Uterus (tissue), 4 donors: ENCODE data around the gene VCAM1. TPM values are rescaled to one million over a fixed set of nuclear protein-coding genes. Genes with fewer than 3 reads are reported as not detected.

Experiments used
- DNase-seq, 2 donors: peaks; one replicate each; pipeline ENCODE4 v3.0.0-alpha.2; 2019 to 2020
- H3K27ac ChIP-seq, 2 donors: fragments of 200-600 bp; sonication (generic); 1 replicate in 1 of 2; 2 replicates in 1 of 2; pipeline ENCODE4 v1.5.1; 2016 to 2018
- H3K27me3 ChIP-seq, 2 donors: fragments of 200-600 bp; sonication (generic); one replicate each; pipeline ENCODE4 v1.5.1; 2018 to 2019; ENCODE audit warnings: control low read depth in 1 of 2
- H3K36me3 ChIP-seq, 2 donors: fragments of 200-600 bp; sonication (generic); one replicate each; pipeline ENCODE4 v1.5.1; 2019; ENCODE audit warnings: control low read depth in 1 of 2
- H3K4me1 ChIP-seq, 2 donors: fragments of 200-600 bp; sonication (generic); one replicate each; pipeline ENCODE4 v1.5.1; 2018 to 2019; ENCODE audit warnings: control low read depth in 1 of 2
- H3K4me3 ChIP-seq, 2 donors: fragments of 200-600 bp; sonication (generic); 1 replicate in 1 of 2; 2 replicates in 1 of 2; pipeline ENCODE4 v1.5.1; 2018 to 2019; ENCODE audit warnings: mild to moderate bottlenecking in 1 of 2
- H3K9me3 ChIP-seq, 2 donors: fragments of 200-600 bp; sonication (generic); one replicate each; pipeline ENCODE4 v1.5.1; 2019; ENCODE audit warnings: control low read depth in 1 of 2
- POLR2A ChIP-seq, 2 donors: fragments of 450-650 bp; IDR thresholded peaks; one replicate each; pipeline ENCODE4 v1.6.1; 2016; ENCODE audit warnings: antibody characterized with exemption in 2 of 2, mild to moderate bottlenecking in 1 of 2, moderate library complexity in 1 of 2
- intact Hi-C: fragments of 100-400 bp; cut with DNase I; formaldehyde crosslinking; loops from one replicate; pipeline ENCODE4 v1.15.1; 2023; ENCODE audit warnings: low total_unique reads
- total RNA-seq, 4 donors: library from RNA; depleted of rRNA in 3 of 4; stranded (reverse); fragments of >200 nt in 3 of 4; gene quantifications; one replicate each; pipeline versions ENCODE4 v1.1.0 to v1.2.4, GENCODE V29; 2014 to 2023
- TF ChIP-seq, protein P1 (sequence below), 4 experiments: fragments of 200-600 bp in 2 of 4; fragments of 450-650 bp in 2 of 4; sonication (generic) in 2 of 4; IDR thresholded peaks; one replicate each; pipeline ENCODE4 v1.5.1; 2016 to 2019; ENCODE audit warnings: antibody characterized with exemption in 4 of 4, mild to moderate bottlenecking in 2 of 4, moderate library complexity in 1 of 4
- donor health status: DM: yes; HTN: yes; CAD: no.

VCAM1 gene, protein sequence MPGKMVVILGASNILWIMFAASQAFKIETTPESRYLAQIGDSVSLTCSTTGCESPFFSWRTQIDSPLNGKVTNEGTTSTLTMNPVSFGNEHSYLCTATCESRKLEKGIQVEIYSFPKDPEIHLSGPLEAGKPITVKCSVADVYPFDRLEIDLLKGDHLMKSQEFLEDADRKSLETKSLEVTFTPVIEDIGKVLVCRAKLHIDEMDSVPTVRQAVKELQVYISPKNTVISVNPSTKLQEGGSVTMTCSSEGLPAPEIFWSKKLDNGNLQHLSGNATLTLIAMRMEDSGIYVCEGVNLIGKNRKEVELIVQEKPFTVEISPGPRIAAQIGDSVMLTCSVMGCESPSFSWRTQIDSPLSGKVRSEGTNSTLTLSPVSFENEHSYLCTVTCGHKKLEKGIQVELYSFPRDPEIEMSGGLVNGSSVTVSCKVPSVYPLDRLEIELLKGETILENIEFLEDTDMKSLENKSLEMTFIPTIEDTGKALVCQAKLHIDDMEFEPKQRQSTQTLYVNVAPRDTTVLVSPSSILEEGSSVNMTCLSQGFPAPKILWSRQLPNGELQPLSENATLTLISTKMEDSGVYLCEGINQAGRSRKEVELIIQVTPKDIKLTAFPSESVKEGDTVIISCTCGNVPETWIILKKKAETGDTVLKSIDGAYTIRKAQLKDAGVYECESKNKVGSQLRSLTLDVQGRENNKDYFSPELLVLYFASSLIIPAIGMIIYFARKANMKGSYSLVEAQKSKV
- 10 to 100 TPM in 2 of 4 donors, 1 to 10 TPM in 2; 4.4 to 46.8 (median 9.7) TPM for total RNA-seq

GRCh38 chr1:100719490-100719889 is at the start of gene VCAM1:
TSS of gene VCAM1 (plus strand) at chr1:100719742. CDS start at chr1:100719861, 119 bp downstream.
- intact Hi-C loops: no loop called here
- DNase-seq: no peak
- no peaks in the 10 kb centered on the region for H3K36me3 ChIP-seq
- no peaks in the 10 kb centered on the region for H3K9me3 ChIP-seq
- H3K4me1 ChIP-seq: peaks cover 0 to 2% of the 10 kb centered on the region in 2 donors
- H3K27me3 ChIP-seq: no peaks in the 10 kb centered on the region
- H3K27ac ChIP-seq: peak within 1 kb of the TSS; percentile 55 to 68
- peak in 1 of 2 donors; percentile 11 for TF ChIP-seq POLR2A (IDR thresholded peaks at IDR 0.05)
- TF ChIP-seq, protein P1, sequence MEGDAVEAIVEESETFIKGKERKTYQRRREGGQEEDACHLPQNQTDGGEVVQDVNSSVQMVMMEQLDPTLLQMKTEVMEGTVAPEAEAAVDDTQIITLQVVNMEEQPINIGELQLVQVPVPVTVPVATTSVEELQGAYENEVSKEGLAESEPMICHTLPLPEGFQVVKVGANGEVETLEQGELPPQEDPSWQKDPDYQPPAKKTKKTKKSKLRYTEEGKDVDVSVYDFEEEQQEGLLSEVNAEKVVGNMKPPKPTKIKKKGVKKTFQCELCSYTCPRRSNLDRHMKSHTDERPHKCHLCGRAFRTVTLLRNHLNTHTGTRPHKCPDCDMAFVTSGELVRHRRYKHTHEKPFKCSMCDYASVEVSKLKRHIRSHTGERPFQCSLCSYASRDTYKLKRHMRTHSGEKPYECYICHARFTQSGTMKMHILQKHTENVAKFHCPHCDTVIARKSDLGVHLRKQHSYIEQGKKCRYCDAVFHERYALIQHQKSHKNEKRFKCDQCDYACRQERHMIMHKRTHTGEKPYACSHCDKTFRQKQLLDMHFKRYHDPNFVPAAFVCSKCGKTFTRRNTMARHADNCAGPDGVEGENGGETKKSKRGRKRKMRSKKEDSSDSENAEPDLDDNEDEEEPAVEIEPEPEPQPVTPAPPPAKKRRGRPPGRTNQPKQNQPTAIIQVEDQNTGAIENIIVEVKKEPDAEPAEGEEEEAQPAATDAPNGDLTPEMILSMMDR (IDR thresholded peaks at IDR 0.05): no peak
- peak within 1 kb of the TSS in 1 of 2 donors; percentile 19 for H3K4me3 ChIP-seq

DNA sequence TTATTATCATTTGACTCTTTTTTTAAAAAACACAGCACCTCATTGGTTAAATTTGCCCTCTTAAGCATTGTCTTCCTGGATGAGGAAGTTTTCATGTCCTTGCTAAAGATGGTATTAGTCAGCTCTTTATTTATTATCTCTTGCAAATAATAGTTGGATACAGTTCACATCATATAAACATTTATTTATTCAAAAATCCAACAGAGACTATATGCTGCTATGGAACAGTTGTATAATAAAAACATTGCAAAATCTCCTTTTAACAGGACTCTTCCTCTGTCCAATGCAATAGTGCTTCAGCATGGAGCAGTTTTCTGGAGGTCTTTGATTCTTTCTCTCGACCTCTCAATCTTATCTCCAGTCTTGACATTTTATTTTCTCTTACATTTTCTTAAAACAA is 49.5 kb upstream of the VCAM1 start:
- intact Hi-C loops: no loop called here
- TF ChIP-seq, protein P1 (IDR thresholded peaks at IDR 0.05): no peak
- TF ChIP-seq POLR2A (IDR thresholded peaks at IDR 0.05): no peak
- Histone ChIP-seq H3K4me3 (no peak overlapping the region), H3K27me3 (no peaks in the 10 kb centered on the region), H3K36me3 (no peaks in the 10 kb centered on the region), H3K27ac (no peak overlapping the region), H3K4me1 (no peaks in the 10 kb centered on the region), H3K9me3 (no peaks in the 10 kb centered on the region)
- DNase-seq: no peak

DNA sequence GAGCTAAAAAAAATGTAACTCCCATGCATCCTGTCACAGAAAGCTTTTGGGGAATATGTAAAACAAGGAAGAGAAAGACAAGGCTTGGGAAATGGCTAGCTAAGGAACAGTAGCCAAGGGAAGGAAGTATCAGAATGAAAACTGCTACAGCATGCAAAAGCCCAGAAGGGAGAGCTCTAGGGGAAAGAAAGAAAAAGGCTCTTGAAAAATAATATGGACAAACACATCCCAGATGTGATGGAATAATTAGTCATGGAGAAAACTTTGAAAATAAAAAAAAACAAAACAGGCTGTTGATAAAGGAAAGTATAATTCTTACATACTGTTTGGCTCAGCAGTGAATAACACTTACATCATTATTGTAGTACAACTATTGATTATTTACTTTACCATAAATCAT is 47.9 kb upstream of the VCAM1 start:
- Histone ChIP-seq H3K27me3 (no peaks in the 10 kb centered on the region), H3K9me3 (no peaks in the 10 kb centered on the region)

DNA sequence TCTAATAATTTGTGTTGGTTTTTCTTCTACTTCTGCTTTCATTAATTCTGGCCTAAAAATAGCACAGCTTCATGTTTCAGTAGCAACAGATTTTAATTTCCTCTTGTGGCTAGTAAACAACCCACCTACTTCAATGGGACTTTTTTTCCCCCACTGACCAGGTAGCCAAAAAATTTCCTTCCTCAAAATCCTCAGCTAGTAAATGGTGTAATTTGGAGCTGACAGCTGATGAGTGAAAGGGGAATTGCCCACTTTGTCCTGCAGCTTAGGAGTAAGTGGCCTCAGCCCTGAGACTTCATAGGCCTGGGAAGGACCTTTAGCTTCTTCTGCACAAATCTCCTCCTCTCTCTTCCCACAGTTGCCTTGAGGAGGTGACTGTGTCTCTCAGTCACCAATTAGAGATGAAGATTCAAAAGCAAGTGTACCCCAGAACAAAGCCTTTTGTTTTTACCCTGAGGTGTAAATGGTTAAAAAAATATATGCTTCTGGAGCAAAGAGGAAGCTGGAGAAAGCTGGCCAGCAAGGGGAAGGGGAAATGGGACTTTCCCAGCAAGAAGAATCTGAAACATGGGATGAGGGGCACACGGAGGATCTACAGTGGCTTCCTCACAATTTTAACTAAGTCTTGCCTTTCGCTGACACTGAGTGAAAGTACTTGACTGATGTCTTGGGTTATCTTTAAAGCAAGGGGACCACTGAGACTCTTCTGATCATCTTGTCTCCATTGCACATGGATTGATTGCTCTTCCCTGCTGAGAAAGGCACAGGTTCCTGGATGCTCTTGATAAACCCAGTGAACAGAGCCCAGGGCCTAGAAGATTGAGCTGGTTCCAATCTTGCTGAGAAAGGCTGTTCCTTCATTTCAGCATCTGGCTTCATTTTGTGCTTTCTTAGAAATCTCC is 35.8 kb upstream of the VCAM1 start:
- no peak for DNase-seq

More for the DNA sequence above, 47.9 kb upstream of the VCAM1 start:
- Histone ChIP-seq H3K27ac (no peak overlapping the region), H3K4me3 (no peak overlapping the region), H3K4me1 (no peaks in the 10 kb centered on the region), H3K36me3 (no peaks in the 10 kb centered on the region)
- intact Hi-C loops: no loop called here
- DNase-seq: no peak
- no peak for TF ChIP-seq POLR2A (IDR thresholded peaks at IDR 0.05)

DNA sequence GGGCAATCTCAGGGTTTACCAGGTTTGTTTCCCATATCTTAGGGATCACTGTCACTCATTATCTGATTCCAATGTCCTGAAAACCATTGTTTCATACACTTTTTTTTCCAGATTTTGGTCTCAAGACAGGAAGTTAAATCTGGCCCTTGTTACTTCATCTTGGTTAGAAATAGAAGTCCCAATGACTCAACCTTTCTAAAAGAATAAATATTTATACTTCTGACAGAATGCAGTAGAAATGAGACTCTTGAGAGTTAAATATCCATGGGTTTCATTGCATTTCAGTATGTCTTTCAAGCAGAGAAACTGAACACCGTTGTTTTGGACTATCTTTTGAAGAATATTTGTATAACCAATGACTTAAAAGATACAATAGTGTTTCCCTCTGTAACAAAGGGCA is 19.8 kb upstream of the VCAM1 start:
- no peaks in the 10 kb centered on the region for H3K4me1 ChIP-seq
- DNase-seq: no peak
- no peaks in the 10 kb centered on the region for H3K36me3 ChIP-seq
- no peak overlapping the region for H3K27ac ChIP-seq
- no peaks in the 10 kb centered on the region for H3K27me3 ChIP-seq
- intact Hi-C loops: no loop called here
- H3K9me3 ChIP-seq: no peaks in the 10 kb centered on the region
- H3K4me3 ChIP-seq: no peak overlapping the region
- TF ChIP-seq POLR2A (IDR thresholded peaks at IDR 0.05): no peak
- TF ChIP-seq, protein P1 (IDR thresholded peaks at IDR 0.05): no peak

More for the DNA sequence above, 35.8 kb upstream of the VCAM1 start:
- H3K4me3 ChIP-seq: no peak overlapping the region
- H3K27me3 ChIP-seq: no peaks in the 10 kb centered on the region
- intact Hi-C loops: no loop called here
- no peaks in the 10 kb centered on the region for H3K36me3 ChIP-seq
- TF ChIP-seq, protein P1 (IDR thresholded peaks at IDR 0.05): no peak
- no peak for TF ChIP-seq POLR2A (IDR thresholded peaks at IDR 0.05)
- no peaks in the 10 kb centered on the region for H3K4me1 ChIP-seq
- no peaks in the 10 kb centered on the region for H3K9me3 ChIP-seq
- no peak overlapping the region for H3K27ac ChIP-seq
